Keratinocyte (primary cell): ENCODE measurements around the gene PLA2G12B. TPM values are rescaled to one million over a fixed set of nuclear protein-coding genes. Genes with fewer than 3 reads are reported as not detected.
"Not testable (repeated sequence)": the region's sequence is repeated elsewhere in the genome, so short reads cannot be mapped to it uniquely, and the experiment has no call there.

Experiments used
- DNase-seq: peaks from one replicate; pipeline ENCODE4 v3.0.0-alpha.2; 2011; ENCODE audit warnings: low read depth, missing footprints, low spot score
- FAIRE-seq: peaks from 2 replicates; lab custom pipeline; 2011; peaks lifted over from hg19 to GRCh38; lab: Jason Lieb, UNC
- H2AFZ ChIP-seq: 2 replicates; pipeline ENCODE4 v1.6.0; 2012; ENCODE audit warnings: low read length, control low read depth, inconsistent platforms; ENCODE audit not compliant: control insufficient read depth
- H3K27ac ChIP-seq: 2 replicates; pipeline ENCODE4 v1.5.1; 2011; ENCODE audit warnings: low read length; ENCODE audit not compliant: control insufficient read depth, insufficient read depth
- H3K27me3 ChIP-seq: 3 replicates; pipeline ENCODE4 v1.6.0; 2011; ENCODE audit warnings: low read length; ENCODE audit not compliant: control insufficient read depth, insufficient read depth; ENCODE audit errors: extremely low read depth
- H3K36me3 ChIP-seq, 2 experiments: 2 replicates in 1 of 2; 3 replicates in 1 of 2; pipeline ENCODE4 v1.5.1; 2011; ENCODE audit warnings: low read length in 2 of 2, mild to moderate bottlenecking in 1 of 2; ENCODE audit not compliant: control insufficient read depth in 2 of 2, insufficient read depth in 2 of 2; ENCODE audit errors: extremely low read depth in 1 of 2
- H3K4me1 ChIP-seq: 3 replicates; pipeline ENCODE4 v1.5.1; 2011; ENCODE audit warnings: low read length; ENCODE audit not compliant: control insufficient read depth, insufficient read depth; ENCODE audit errors: extremely low read depth
- H3K4me2 ChIP-seq: 3 replicates; pipeline ENCODE4 v1.6.0; 2011; ENCODE audit warnings: low read depth, low read length; ENCODE audit not compliant: control insufficient read depth, insufficient read depth; ENCODE audit errors: extremely low read depth
- H3K4me3 ChIP-seq, 3 experiments: fragments of 200-600 bp in 1 of 3; sonication (generic) in 1 of 3; 2 replicates in 2 of 3; 3 replicates in 1 of 3; pipeline ENCODE4 v1.5.1; 2011 to 2016; ENCODE audit warnings: low read length in 3 of 3, mild to moderate bottlenecking in 3 of 3, control low read depth in 2 of 3, inconsistent platforms in 1 of 3, low read depth in 1 of 3, mixed read lengths in 1 of 3, mixed run types in 1 of 3, moderate library complexity in 1 of 3; ENCODE audit not compliant: control insufficient read depth in 2 of 3, insufficient read depth in 2 of 3; ENCODE audit errors: extremely low read depth in 1 of 3
- H3K79me2 ChIP-seq: 2 replicates; pipeline ENCODE4 v1.6.0; 2012; ENCODE audit warnings: low read length; ENCODE audit not compliant: control insufficient read depth, insufficient read depth
- H3K9ac ChIP-seq: 3 replicates; pipeline ENCODE4 v1.6.0; 2011; ENCODE audit warnings: low read length; ENCODE audit not compliant: control insufficient read depth, insufficient read depth; ENCODE audit errors: extremely low read depth
- H3K9me1 ChIP-seq: 3 replicates; pipeline ENCODE4 v1.6.0; 2011; ENCODE audit warnings: low read length; ENCODE audit not compliant: control insufficient read depth, insufficient read depth; ENCODE audit errors: extremely low read depth
- H3K9me3 ChIP-seq: 2 replicates; pipeline ENCODE4 v1.5.1; 2012; ENCODE audit warnings: low read depth, low read length; ENCODE audit not compliant: control insufficient read depth
- H4K20me1 ChIP-seq: 3 replicates; pipeline ENCODE4 v1.6.0; 2011; ENCODE audit warnings: low read length; ENCODE audit not compliant: control insufficient read depth, insufficient read depth; ENCODE audit errors: extremely low read depth
- EZH2 ChIP-seq: IDR thresholded peaks from one replicate; pipeline ENCODE4 v1.6.1; 2012; ENCODE audit warnings: inconsistent platforms, mild to moderate bottlenecking, low read length, moderate library complexity
- dilution Hi-C: fragments of 300-500 bp; cut with MboI; formaldehyde crosslinking; loops from one replicate; pipeline ENCODE4 v1.7.0; 2020; ENCODE audit warnings: low sequenced_read_pairs; ENCODE audit not compliant: extremely low pct_ligation_motif_present
- polyA plus RNA-seq, 5 experiments: library from polyadenylated mRNA; depleted of rRNA in 3 of 5; stranded (reverse) in 3 of 5; stranded (forward) in 1 of 5; unstranded in 1 of 5; fragments of >200 nt; gene quantifications; 1 replicate in 1 of 5; 2 replicates in 3 of 5; 3 replicates in 1 of 5; pipeline versions ENCODE4 v1.2.1 to v1.2.3, GENCODE V29; 2011 to 2012; ENCODE audit warnings: missing spikeins in 2 of 5, low read depth in 1 of 5, low replicate concordance in 1 of 5
- TF ChIP-seq, protein P1 (sequence below), 3 experiments: IDR thresholded peaks in 1 of 3; conservative IDR thresholded peaks in 1 of 3; optimal IDR thresholded peaks in 1 of 3; 2 replicates in 2 of 3; 3 replicates in 1 of 3; pipeline versions ENCODE3 to v1.5.1; 2011; ENCODE audit warnings: low read length in 3 of 3, mild to moderate bottlenecking in 3 of 3, moderate library complexity in 2 of 3, control low read depth in 1 of 3, inconsistent platforms in 1 of 3; ENCODE audit not compliant: insufficient read depth in 2 of 3; ENCODE audit errors: extremely low read depth in 1 of 3

Gene PLA2G12B
- polyA plus RNA-seq, 1 donor (not counting 4 experiments of a cell fraction or from before 2014, with no cell fraction given), result not detected

DNA sequence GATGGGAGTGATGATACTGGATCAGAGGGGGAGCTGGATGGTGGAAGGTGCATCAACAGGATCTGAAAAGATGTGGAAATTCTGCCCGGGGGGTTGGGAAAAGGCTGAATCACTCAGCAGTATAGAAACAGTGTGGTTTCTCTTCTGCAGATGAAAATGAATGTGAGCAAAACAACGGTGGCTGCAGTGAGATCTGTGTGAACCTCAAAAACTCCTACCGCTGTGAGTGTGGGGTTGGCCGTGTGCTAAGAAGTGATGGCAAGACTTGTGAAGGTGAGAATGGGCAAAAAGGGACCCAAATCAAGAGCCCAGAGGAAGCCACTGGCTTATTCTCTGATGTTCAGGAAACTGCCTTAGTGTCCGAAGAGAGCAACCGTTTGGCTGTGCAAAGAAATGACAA lies 48.2 kb downstream of the PLA2G12B start:
- Histone ChIP-seq H3K9me3 (no peaks in the 10 kb centered on the region), H3K27me3 (no peaks in the 10 kb centered on the region), H3K36me3 (no peaks in the 10 kb centered on the region), H3K9ac (no peak overlapping the region), H3K9me1 (no peaks in the 10 kb centered on the region), H2AFZ (no peak overlapping the region), H3K27ac (no peak overlapping the region), H3K79me2 (no peaks in the 10 kb centered on the region), H3K4me2 (no peak overlapping the region), H3K4me1 (no peaks in the 10 kb centered on the region), H4K20me1 (no peaks in the 10 kb centered on the region), H3K4me3 (no peak overlapping the region)
- FAIRE-seq (no peak), DNase-seq (no peak)
- dilution Hi-C loops, result no loop called here
- TF ChIP-seq, protein P1, sequence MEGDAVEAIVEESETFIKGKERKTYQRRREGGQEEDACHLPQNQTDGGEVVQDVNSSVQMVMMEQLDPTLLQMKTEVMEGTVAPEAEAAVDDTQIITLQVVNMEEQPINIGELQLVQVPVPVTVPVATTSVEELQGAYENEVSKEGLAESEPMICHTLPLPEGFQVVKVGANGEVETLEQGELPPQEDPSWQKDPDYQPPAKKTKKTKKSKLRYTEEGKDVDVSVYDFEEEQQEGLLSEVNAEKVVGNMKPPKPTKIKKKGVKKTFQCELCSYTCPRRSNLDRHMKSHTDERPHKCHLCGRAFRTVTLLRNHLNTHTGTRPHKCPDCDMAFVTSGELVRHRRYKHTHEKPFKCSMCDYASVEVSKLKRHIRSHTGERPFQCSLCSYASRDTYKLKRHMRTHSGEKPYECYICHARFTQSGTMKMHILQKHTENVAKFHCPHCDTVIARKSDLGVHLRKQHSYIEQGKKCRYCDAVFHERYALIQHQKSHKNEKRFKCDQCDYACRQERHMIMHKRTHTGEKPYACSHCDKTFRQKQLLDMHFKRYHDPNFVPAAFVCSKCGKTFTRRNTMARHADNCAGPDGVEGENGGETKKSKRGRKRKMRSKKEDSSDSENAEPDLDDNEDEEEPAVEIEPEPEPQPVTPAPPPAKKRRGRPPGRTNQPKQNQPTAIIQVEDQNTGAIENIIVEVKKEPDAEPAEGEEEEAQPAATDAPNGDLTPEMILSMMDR (optimal IDR thresholded peaks at IDR 0.05 in 1 of 3, IDR thresholded peaks at IDR 0.05 in 1 of 3, conservative IDR thresholded peaks at IDR 0.05 in 1 of 3; ENCODE audit: extremely low read depth in 1 of 3, insufficient read depth in 2 of 3, low read length in 3 of 3), result no peak
- TF ChIP-seq EZH2, result no peak

DNA sequence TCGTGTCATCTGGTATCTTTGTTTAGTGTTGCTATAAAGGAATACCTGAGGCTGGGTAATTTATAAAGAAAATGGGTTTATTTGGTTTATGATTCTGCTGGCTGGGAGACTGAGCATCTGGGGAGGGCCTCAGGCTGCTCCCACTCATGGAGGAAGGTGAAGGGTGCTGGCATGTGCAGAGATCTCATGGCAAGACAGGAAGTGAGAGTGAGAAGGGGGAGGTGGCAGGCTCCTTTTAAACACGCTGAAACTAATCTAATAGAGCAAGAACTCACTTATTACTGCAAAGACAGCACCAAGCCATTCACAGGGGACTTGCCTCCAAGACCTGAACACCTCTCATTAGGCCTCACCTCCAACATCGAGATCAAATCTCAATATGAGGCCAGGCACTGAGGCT lies 49.8 kb downstream of the PLA2G12B start:
- Histone ChIP-seq H3K27ac (no peak overlapping the region), H3K9ac (no peak overlapping the region), H3K4me2 (no peak overlapping the region), H2AFZ (no peak overlapping the region), H3K4me3 (no peak overlapping the region), H4K20me1 (no peaks in the 10 kb centered on the region), H3K79me2 (no peaks in the 10 kb centered on the region), H3K9me1 (no peaks in the 10 kb centered on the region), H3K36me3 (no peaks in the 10 kb centered on the region), H3K9me3 (no peaks in the 10 kb centered on the region), H3K4me1 (no peaks in the 10 kb centered on the region), H3K27me3 (no peaks in the 10 kb centered on the region)
- no peak for DNase-seq
- no peak for FAIRE-seq
- dilution Hi-C loops, result no loop called here
- no peak for TF ChIP-seq EZH2
- TF ChIP-seq, protein P1 (optimal IDR thresholded peaks at IDR 0.05 in 1 of 3, IDR thresholded peaks at IDR 0.05 in 1 of 3, conservative IDR thresholded peaks at IDR 0.05 in 1 of 3; ENCODE audit: extremely low read depth in 1 of 3, insufficient read depth in 2 of 3, low read length in 3 of 3), result no peak

DNA sequence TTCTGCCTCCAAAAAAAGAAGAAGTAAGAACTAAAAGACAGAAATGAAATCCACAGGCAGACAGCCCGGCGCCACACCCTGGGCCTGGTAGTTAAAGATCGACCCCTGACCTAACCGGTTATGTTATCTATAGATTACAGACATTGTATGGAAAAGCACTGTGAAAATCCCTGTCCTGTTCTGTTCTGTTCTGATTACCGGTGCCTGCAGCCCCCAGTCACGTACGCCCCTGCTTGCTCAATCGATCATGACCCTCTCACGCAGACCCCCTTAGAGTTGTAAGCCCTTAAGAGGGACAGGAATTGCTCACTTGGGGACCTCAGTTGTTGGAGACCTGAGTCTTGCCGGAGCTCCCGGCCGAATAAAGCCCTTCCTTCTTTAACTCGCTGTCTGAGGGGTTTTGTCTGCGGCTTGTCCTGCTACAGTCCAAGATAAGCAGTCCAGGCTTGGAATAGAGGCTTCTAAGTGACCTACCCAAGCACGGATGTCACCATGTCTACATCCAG lies 50.6 kb downstream of the PLA2G12B start:
- H3K27ac ChIP-seq, H3K36me3 ChIP-seq, dilution Hi-C loops, H2AFZ ChIP-seq, H3K4me1 ChIP-seq, H3K9ac ChIP-seq, H4K20me1 ChIP-seq, H3K9me3 ChIP-seq, FAIRE-seq, H3K79me2 ChIP-seq, H3K4me3 ChIP-seq, DNase-seq, H3K9me1 ChIP-seq, H3K4me2 ChIP-seq, H3K27me3 ChIP-seq: not testable (repeated sequence)
